LNCAP (cell line): Measurements from ENCODE around the gene GDE1.

ENCODE experiments used
- TF ChIP-seq, protein P1 (sequence below): fragments of 450-650 bp; IDR thresholded peaks from 2 replicates; pipeline ENCODE4 v1.5.1; 2017; ENCODE audit warnings: mild to moderate bottlenecking

The GDE1 gene

GRCh38 chr16:19463468-19464315 is 58.2 kb downstream of the GDE1 start:
- TF ChIP-seq, protein P1, sequence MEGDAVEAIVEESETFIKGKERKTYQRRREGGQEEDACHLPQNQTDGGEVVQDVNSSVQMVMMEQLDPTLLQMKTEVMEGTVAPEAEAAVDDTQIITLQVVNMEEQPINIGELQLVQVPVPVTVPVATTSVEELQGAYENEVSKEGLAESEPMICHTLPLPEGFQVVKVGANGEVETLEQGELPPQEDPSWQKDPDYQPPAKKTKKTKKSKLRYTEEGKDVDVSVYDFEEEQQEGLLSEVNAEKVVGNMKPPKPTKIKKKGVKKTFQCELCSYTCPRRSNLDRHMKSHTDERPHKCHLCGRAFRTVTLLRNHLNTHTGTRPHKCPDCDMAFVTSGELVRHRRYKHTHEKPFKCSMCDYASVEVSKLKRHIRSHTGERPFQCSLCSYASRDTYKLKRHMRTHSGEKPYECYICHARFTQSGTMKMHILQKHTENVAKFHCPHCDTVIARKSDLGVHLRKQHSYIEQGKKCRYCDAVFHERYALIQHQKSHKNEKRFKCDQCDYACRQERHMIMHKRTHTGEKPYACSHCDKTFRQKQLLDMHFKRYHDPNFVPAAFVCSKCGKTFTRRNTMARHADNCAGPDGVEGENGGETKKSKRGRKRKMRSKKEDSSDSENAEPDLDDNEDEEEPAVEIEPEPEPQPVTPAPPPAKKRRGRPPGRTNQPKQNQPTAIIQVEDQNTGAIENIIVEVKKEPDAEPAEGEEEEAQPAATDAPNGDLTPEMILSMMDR, result no peak

DNA sequence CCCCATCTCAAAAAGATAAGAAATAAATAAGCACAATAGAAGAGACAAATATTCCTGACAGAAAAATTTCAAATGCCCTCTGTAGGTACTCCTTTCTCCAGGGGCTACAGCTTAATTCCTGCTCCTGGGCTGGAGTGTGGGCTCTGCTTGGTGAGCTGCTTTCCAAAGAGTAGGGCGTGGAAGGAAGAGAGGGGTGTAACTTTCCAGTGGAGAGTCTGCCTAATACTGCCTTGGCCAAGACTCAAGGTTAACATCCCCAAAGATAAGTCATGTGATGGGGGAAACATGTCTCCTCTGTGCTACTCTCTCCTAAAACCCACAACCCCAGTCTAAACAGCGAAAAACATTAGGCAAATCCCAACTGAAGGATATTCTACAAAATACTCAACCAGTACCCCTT is 61.5 kb downstream of the GDE1 start:
- TF ChIP-seq, protein P1, result no peak

DNA sequence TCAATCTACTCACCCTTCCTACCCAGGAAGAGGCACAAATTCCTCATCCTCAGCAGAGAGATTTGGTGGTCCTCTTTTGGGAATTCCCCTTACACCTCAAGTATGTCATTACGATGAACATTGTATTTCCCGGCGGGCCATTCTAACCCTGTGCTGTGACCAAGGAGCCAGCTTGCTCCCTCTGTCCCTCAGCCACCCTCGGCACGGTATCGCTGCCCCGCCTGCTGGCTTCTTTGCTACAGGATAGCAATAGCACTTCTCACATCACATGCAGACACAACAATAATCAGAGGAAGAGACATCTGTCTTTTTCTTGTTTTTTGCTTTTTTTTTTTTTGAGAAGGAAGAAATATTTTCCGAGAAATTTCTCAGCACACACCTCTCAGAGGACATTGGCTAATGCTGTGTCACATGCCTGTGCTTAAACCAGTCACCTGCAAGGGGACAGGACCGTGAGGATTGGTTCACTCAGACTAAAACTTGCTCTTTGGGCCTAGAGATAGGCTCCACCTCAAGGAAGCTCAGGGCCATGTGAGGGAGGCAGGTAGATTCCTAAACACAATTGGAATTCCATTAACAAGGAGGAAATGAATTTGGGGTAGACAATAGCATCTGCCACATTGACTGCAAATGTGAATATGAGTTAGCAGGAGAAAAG is 63.0 kb downstream of the GDE1 start:
- TF ChIP-seq, protein P1, result no peak
